ENCODE measurements around the gene PTH2. TPM values are rescaled to one million over a fixed set of nuclear protein-coding genes. Genes with fewer than 3 reads are reported as not detected.

PTH2 gene
- total RNA-seq, 1 donor from 2014 or later, result not detected

GRCh38 chr19:49459388-49459787 is 36.1 kb upstream of the PTH2 start:
- H3K27me3 ChIP-seq (ENCODE audit: insufficient read depth, low read length), result no peaks in the 10 kb centered on the region
- H3K79me2 ChIP-seq (ENCODE audit: insufficient read depth, low read length), result no peaks in the 10 kb centered on the region
- Mint-ChIP-seq H3K36me3 (ENCODE audit: low read depth, unreplicated experiment) (no peaks in the 10 kb centered on the region), H3K4me3 (ENCODE audit: unreplicated experiment) (no peak overlapping the region), H3K4me1 (ENCODE audit: low read depth, unreplicated experiment) (no peaks in the 10 kb centered on the region), H3K9me3 (ENCODE audit: unreplicated experiment) (no peaks in the 10 kb centered on the region), H3K27ac (ENCODE audit: unreplicated experiment) (no peak overlapping the region), H3K27me3 (ENCODE audit: low read depth, unreplicated experiment) (no peaks in the 10 kb centered on the region)
- no peaks in the 10 kb centered on the region for H3K9me3 ChIP-seq (ENCODE audit: insufficient read depth, low read depth, low read length)
- FAIRE-seq (no peak), DNase-seq (ENCODE audit: low read depth) (no peak)
- H3K9ac ChIP-seq (ENCODE audit: low read length), result no peak overlapping the region
- no peaks in the 10 kb centered on the region for H3K4me1 ChIP-seq (ENCODE audit: insufficient read depth, low read length)
- H3K4me3 ChIP-seq (ENCODE audit: insufficient read depth, low read depth, low read length), result no peak overlapping the region
- TF ChIP-seq, protein P1, sequence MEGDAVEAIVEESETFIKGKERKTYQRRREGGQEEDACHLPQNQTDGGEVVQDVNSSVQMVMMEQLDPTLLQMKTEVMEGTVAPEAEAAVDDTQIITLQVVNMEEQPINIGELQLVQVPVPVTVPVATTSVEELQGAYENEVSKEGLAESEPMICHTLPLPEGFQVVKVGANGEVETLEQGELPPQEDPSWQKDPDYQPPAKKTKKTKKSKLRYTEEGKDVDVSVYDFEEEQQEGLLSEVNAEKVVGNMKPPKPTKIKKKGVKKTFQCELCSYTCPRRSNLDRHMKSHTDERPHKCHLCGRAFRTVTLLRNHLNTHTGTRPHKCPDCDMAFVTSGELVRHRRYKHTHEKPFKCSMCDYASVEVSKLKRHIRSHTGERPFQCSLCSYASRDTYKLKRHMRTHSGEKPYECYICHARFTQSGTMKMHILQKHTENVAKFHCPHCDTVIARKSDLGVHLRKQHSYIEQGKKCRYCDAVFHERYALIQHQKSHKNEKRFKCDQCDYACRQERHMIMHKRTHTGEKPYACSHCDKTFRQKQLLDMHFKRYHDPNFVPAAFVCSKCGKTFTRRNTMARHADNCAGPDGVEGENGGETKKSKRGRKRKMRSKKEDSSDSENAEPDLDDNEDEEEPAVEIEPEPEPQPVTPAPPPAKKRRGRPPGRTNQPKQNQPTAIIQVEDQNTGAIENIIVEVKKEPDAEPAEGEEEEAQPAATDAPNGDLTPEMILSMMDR (IDR thresholded peaks at IDR 0.05; ENCODE audit: insufficient read depth, low read depth, low read length), result no peak
- no peak for TF ChIP-seq EZH2 (IDR thresholded peaks at IDR 0.05; ENCODE audit: insufficient read depth, low read length)
- no peak overlapping the region for H3K27ac ChIP-seq (ENCODE audit: low read depth, low read length)
- no peaks in the 10 kb centered on the region for H4K20me1 ChIP-seq (ENCODE audit: insufficient read depth, low read length)
- H3K36me3 ChIP-seq (ENCODE audit: insufficient read depth, low read length), result no peaks in the 10 kb centered on the region
- H2AFZ ChIP-seq (ENCODE audit: low read depth, low read length), result no peak overlapping the region
- no peak overlapping the region for H3K4me2 ChIP-seq (ENCODE audit: low read length)

DNA sequence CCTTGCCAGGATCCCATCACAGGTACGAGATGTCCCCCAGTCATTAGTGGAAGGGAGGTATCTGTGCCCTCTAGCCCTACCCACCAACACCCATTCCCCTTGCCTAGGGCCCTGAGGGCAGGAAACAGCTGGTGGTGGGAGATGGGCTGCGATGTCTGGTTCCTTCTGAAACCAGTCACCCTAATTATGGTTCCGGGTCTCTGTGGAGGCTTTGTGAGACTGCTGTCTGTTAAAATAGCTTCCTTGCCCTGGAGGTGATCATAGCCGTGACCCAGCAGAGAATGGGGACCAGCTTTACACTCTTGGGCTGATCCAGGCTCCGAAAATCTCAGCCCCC is 35.3 kb upstream of the PTH2 start:
- Mint-ChIP-seq H3K4me1 (ENCODE audit: low read depth, unreplicated experiment) (no peaks in the 10 kb centered on the region), H3K4me3 (ENCODE audit: unreplicated experiment) (no peak overlapping the region), H3K9me3 (ENCODE audit: unreplicated experiment) (no peaks in the 10 kb centered on the region)

DNA sequence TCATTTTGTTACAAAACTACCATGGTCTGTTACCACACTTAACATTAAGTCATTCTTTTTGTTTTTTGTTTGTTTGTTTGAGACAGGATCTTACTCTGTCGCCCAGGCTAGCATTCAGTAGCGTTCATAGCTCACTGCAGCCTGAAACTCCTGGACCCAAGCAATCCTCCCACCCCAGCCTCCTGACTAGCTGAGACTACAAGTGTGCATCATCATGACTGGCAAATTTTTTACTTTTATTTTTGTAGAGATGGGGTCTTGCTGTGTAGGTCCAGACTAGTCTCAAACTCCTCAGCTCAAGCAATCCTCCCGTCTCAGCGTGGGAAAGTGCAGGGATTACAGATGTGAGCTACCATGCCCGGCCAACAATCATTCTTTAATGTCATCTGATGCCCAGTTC is 33.1 kb upstream of the PTH2 start:
- Histone ChIP-seq H3K36me3 (ENCODE audit: insufficient read depth, low read length) (no peaks in the 10 kb centered on the region), H4K20me1 (ENCODE audit: insufficient read depth, low read length) (no peaks in the 10 kb centered on the region), H3K4me1 (ENCODE audit: insufficient read depth, low read length) (peaks cover 5% of the 10 kb centered on the region), H3K27ac (ENCODE audit: low read depth, low read length) (no peak overlapping the region), H2AFZ (ENCODE audit: low read depth, low read length) (no peak overlapping the region), H3K4me3 (ENCODE audit: insufficient read depth, low read depth, low read length) (no peak overlapping the region), H3K9me3 (ENCODE audit: insufficient read depth, low read depth, low read length) (no peaks in the 10 kb centered on the region), H3K27me3 (ENCODE audit: insufficient read depth, low read length) (no peaks in the 10 kb centered on the region), H3K9ac (ENCODE audit: low read length) (no peak overlapping the region), H3K79me2 (ENCODE audit: insufficient read depth, low read length) (peaks cover 1% of the 10 kb centered on the region), H3K4me2 (ENCODE audit: low read length) (no peak overlapping the region)
- no peak for FAIRE-seq
- Mint-ChIP-seq H3K4me3 (ENCODE audit: unreplicated experiment) (no peak overlapping the region), H3K9me3 (ENCODE audit: unreplicated experiment) (no peaks in the 10 kb centered on the region), H3K27ac (ENCODE audit: unreplicated experiment) (no peak overlapping the region), H3K36me3 (ENCODE audit: low read depth, unreplicated experiment) (no peaks in the 10 kb centered on the region), H3K27me3 (ENCODE audit: low read depth, unreplicated experiment) (no peaks in the 10 kb centered on the region), H3K4me1 (ENCODE audit: low read depth, unreplicated experiment) (no peaks in the 10 kb centered on the region)
- TF ChIP-seq, protein P1 (IDR thresholded peaks at IDR 0.05; ENCODE audit: insufficient read depth, low read depth, low read length), result no peak
- TF ChIP-seq EZH2 (IDR thresholded peaks at IDR 0.05; ENCODE audit: insufficient read depth, low read length), result no peak
- DNase-seq (ENCODE audit: low read depth), result no peak

More for the DNA sequence above, 35.3 kb upstream of the PTH2 start:
- DNase-seq (ENCODE audit: low read depth) (no peak), FAIRE-seq (no peak)
- no peaks in the 10 kb centered on the region for H3K36me3 ChIP-seq (ENCODE audit: insufficient read depth, low read length)
- H3K4me3 ChIP-seq (ENCODE audit: insufficient read depth, low read depth, low read length), result no peak overlapping the region
- H3K27me3 ChIP-seq (ENCODE audit: insufficient read depth, low read length), result no peaks in the 10 kb centered on the region
- H3K4me1 ChIP-seq (ENCODE audit: insufficient read depth, low read length), result peaks cover 4% of the 10 kb centered on the region
- H3K4me2 ChIP-seq (ENCODE audit: low read length), result no peak overlapping the region
- H3K9me3 ChIP-seq (ENCODE audit: insufficient read depth, low read depth, low read length), result no peaks in the 10 kb centered on the region
- no peak overlapping the region for H3K9ac ChIP-seq (ENCODE audit: low read length)
- no peak for TF ChIP-seq EZH2 (IDR thresholded peaks at IDR 0.05; ENCODE audit: insufficient read depth, low read length)
- TF ChIP-seq, protein P1 (IDR thresholded peaks at IDR 0.05; ENCODE audit: insufficient read depth, low read depth, low read length), result no peak
- no peaks in the 10 kb centered on the region for H3K79me2 ChIP-seq (ENCODE audit: insufficient read depth, low read length)
- H3K27ac ChIP-seq (ENCODE audit: low read depth, low read length), result no peak overlapping the region
- Mint-ChIP-seq H3K27ac (ENCODE audit: unreplicated experiment) (no peak overlapping the region), H3K36me3 (ENCODE audit: low read depth, unreplicated experiment) (no peaks in the 10 kb centered on the region), H3K27me3 (ENCODE audit: low read depth, unreplicated experiment) (no peaks in the 10 kb centered on the region)
- no peak overlapping the region for H2AFZ ChIP-seq (ENCODE audit: low read depth, low read length)
- no peaks in the 10 kb centered on the region for H4K20me1 ChIP-seq (ENCODE audit: insufficient read depth, low read length)
